Measurements from ENCODE around the gene ICAM2.

Gene ICAM2

GRCh38 chr17:64054304-64054703, 33.9 kb upstream of the ICAM2 start:
- WGBS = over 99% methylated on average over 18 of the region's 21 CpGs
- Histone ChIP-seq H3K27ac (ENCODE audit: low read length, poor library complexity, severe bottlenecking) (no peak overlapping the region), H3K18ac (ENCODE audit: low read depth in 1 of 2, low read length in 2 of 2) (no peak overlapping the region), H3K9me3 (ENCODE audit: control insufficient read depth, low read length) (no peaks in the 10 kb centered on the region), H2BK5ac (ENCODE audit: low read depth, low read length, poor library complexity, severe bottlenecking) (no peak overlapping the region), H2BK15ac (ENCODE audit: low read depth, poor library complexity, severe bottlenecking) (no peak overlapping the region), H3K4me1 (ENCODE audit: control insufficient read depth, insufficient read depth, low read depth, low read length) (no peaks in the 10 kb centered on the region), H4K8ac (ENCODE audit: low read length) (no peak overlapping the region), H3K4ac (ENCODE audit: low read depth in 1 of 2, low read length in 2 of 2) (no peak overlapping the region), H2AFZ (ENCODE audit: low read depth, low read length) (no peak overlapping the region), H3K27me3 (ENCODE audit: control insufficient read depth in 1 of 2, insufficient read depth in 1 of 2, low read length in 2 of 2) (no peaks in the 10 kb centered on the region), H4K91ac (ENCODE audit: low read length) (no peak overlapping the region), H3K4me2 (ENCODE audit: low read length, poor library complexity, severe bottlenecking) (no peak overlapping the region), H2BK120ac (ENCODE audit: low read depth, low read length) (no peak overlapping the region), H3K9ac (ENCODE audit: low read length) (no peak overlapping the region), H3K14ac (ENCODE audit: low read length in 2 of 2) (no peak overlapping the region), H3K23ac (ENCODE audit: low read length in 2 of 2) (no peak overlapping the region), H2BK12ac (ENCODE audit: low read length in 2 of 2) (no peak overlapping the region), H3K4me3 (ENCODE audit: insufficient read depth in 1 of 2, low read depth in 1 of 2, low read length in 2 of 2) (no peak overlapping the region), H2AK5ac (ENCODE audit: low read length, severe bottlenecking) (no peak overlapping the region), H3K79me1 (replicated peaks; ENCODE audit: low read length, poor library complexity, severe bottlenecking) (no peaks in the 10 kb centered on the region), H3K36me3 (ENCODE audit: control insufficient read depth in 1 of 2, insufficient read depth in 2 of 2, low read depth in 1 of 2, low read length in 2 of 2) (peaks cover 46 to 96% of the 10 kb centered on the region in 2 experiments)
- no peak for DNase-seq

- H2BK15ac ChIP-seq (ENCODE audit: low read depth, poor library complexity, severe bottlenecking) = no peak overlapping the region
- no peak overlapping the region for H3K27ac ChIP-seq (ENCODE audit: low read length, poor library complexity, severe bottlenecking)
- H4K8ac ChIP-seq (ENCODE audit: low read length) = no peak overlapping the region
- H3K4me1 ChIP-seq (ENCODE audit: control insufficient read depth, insufficient read depth, low read depth, low read length) = no peaks in the 10 kb centered on the region
- H2AFZ ChIP-seq (ENCODE audit: low read depth, low read length) = no peak overlapping the region
- no peak overlapping the region for H2AK5ac ChIP-seq (ENCODE audit: low read length, severe bottlenecking)
- H3K9ac ChIP-seq (ENCODE audit: low read length) = no peak overlapping the region
- no peak overlapping the region for H2BK120ac ChIP-seq (ENCODE audit: low read depth, low read length)
- no peak overlapping the region for H3K4me3 ChIP-seq (ENCODE audit: insufficient read depth in 1 of 2, low read depth in 1 of 2, low read length in 2 of 2)
- no peak overlapping the region for H3K18ac ChIP-seq (ENCODE audit: low read depth in 1 of 2, low read length in 2 of 2)
- H3K36me3 ChIP-seq (ENCODE audit: control insufficient read depth in 1 of 2, insufficient read depth in 2 of 2, low read depth in 1 of 2, low read length in 2 of 2) = peaks cover 50 to 97% of the 10 kb centered on the region in 2 experiments
- no peak overlapping the region for H2BK12ac ChIP-seq (ENCODE audit: low read length in 2 of 2)
- no peak for DNase-seq
- WGBS = 94% methylated on average over 10 of the region's 10 CpGs
- H3K9me3 ChIP-seq (ENCODE audit: control insufficient read depth, low read length) = no peaks in the 10 kb centered on the region
- no peak overlapping the region for H3K4me2 ChIP-seq (ENCODE audit: low read length, poor library complexity, severe bottlenecking)
- no peak overlapping the region for H3K23ac ChIP-seq (ENCODE audit: low read length in 2 of 2)
- H3K4ac ChIP-seq (ENCODE audit: low read depth in 1 of 2, low read length in 2 of 2) = no peak overlapping the region
- no peaks in the 10 kb centered on the region for H3K79me1 ChIP-seq (replicated peaks; ENCODE audit: low read length, poor library complexity, severe bottlenecking)
- H4K91ac ChIP-seq (ENCODE audit: low read length) = no peak overlapping the region
- H2BK5ac ChIP-seq (ENCODE audit: low read depth, low read length, poor library complexity, severe bottlenecking) = no peak overlapping the region
- H3K27me3 ChIP-seq (ENCODE audit: control insufficient read depth in 1 of 2, insufficient read depth in 1 of 2, low read length in 2 of 2) = no peaks in the 10 kb centered on the region
- H3K14ac ChIP-seq (ENCODE audit: low read length in 2 of 2) = no peak overlapping the region
These were observed 32.7 kb upstream of the ICAM2 start for GRCh38 chr17:64053101-64053500.

GRCh38 chr17:64051153-64051552, 30.7 kb upstream of the ICAM2 start:
- WGBS = 94% methylated on average over 1 of the region's 1 CpG
- H4K8ac ChIP-seq (ENCODE audit: low read length) = no peak overlapping the region
- H2BK120ac ChIP-seq (ENCODE audit: low read depth, low read length) = no peak overlapping the region
- no peaks in the 10 kb centered on the region for H3K27me3 ChIP-seq (ENCODE audit: control insufficient read depth in 1 of 2, insufficient read depth in 1 of 2, low read length in 2 of 2)
- no peak overlapping the region for H3K18ac ChIP-seq (ENCODE audit: low read depth in 1 of 2, low read length in 2 of 2)
- peaks cover 44 to 98% of the 10 kb centered on the region in 2 experiments for H3K36me3 ChIP-seq (ENCODE audit: control insufficient read depth in 1 of 2, insufficient read depth in 2 of 2, low read depth in 1 of 2, low read length in 2 of 2)
- no peak overlapping the region for H3K27ac ChIP-seq (ENCODE audit: low read length, poor library complexity, severe bottlenecking)
- no peak overlapping the region for H2AFZ ChIP-seq (ENCODE audit: low read depth, low read length)
- no peak overlapping the region for H2AK5ac ChIP-seq (ENCODE audit: low read length, severe bottlenecking)
- H2BK5ac ChIP-seq (ENCODE audit: low read depth, low read length, poor library complexity, severe bottlenecking) = no peak overlapping the region
- DNase-seq = no peak
- no peaks in the 10 kb centered on the region for H3K4me1 ChIP-seq (ENCODE audit: control insufficient read depth, insufficient read depth, low read depth, low read length)
- H3K23ac ChIP-seq (ENCODE audit: low read length in 2 of 2) = no peak overlapping the region
- H3K4me2 ChIP-seq (ENCODE audit: low read length, poor library complexity, severe bottlenecking) = no peak overlapping the region
- no peaks in the 10 kb centered on the region for H3K9me3 ChIP-seq (ENCODE audit: control insufficient read depth, low read length)
- no peak overlapping the region for H3K9ac ChIP-seq (ENCODE audit: low read length)
- no peak overlapping the region for H2BK15ac ChIP-seq (ENCODE audit: low read depth, poor library complexity, severe bottlenecking)
- H3K79me1 ChIP-seq (replicated peaks; ENCODE audit: low read length, poor library complexity, severe bottlenecking) = no peaks in the 10 kb centered on the region
- no peak overlapping the region for H3K4me3 ChIP-seq (ENCODE audit: insufficient read depth in 1 of 2, low read depth in 1 of 2, low read length in 2 of 2)
- H3K4ac ChIP-seq (ENCODE audit: low read depth in 1 of 2, low read length in 2 of 2) = no peak overlapping the region
- no peak overlapping the region for H3K14ac ChIP-seq (ENCODE audit: low read length in 2 of 2)
- H4K91ac ChIP-seq (ENCODE audit: low read length) = no peak overlapping the region
- no peak overlapping the region for H2BK12ac ChIP-seq (ENCODE audit: low read length in 2 of 2)

GRCh38 chr17:64048805-64049204, 28.4 kb upstream of the ICAM2 start:
- Histone ChIP-seq H3K4me3 (ENCODE audit: insufficient read depth in 1 of 2, low read depth in 1 of 2, low read length in 2 of 2) (no peak overlapping the region), H3K14ac (ENCODE audit: low read length in 2 of 2) (no peak overlapping the region), H3K4me2 (ENCODE audit: low read length, poor library complexity, severe bottlenecking) (no peak overlapping the region), H3K36me3 (ENCODE audit: control insufficient read depth in 1 of 2, insufficient read depth in 2 of 2, low read depth in 1 of 2, low read length in 2 of 2) (peaks cover 44 to 98% of the 10 kb centered on the region in 2 experiments), H3K27ac (ENCODE audit: low read length, poor library complexity, severe bottlenecking) (no peak overlapping the region), H2AFZ (ENCODE audit: low read depth, low read length) (no peak overlapping the region), H3K9ac (ENCODE audit: low read length) (no peak overlapping the region), H3K27me3 (ENCODE audit: control insufficient read depth in 1 of 2, insufficient read depth in 1 of 2, low read length in 2 of 2) (no peaks in the 10 kb centered on the region), H3K23ac (ENCODE audit: low read length in 2 of 2) (no peak overlapping the region), H3K9me3 (ENCODE audit: control insufficient read depth, low read length) (no peaks in the 10 kb centered on the region), H3K79me1 (replicated peaks; ENCODE audit: low read length, poor library complexity, severe bottlenecking) (no peaks in the 10 kb centered on the region), H3K4ac (ENCODE audit: low read depth in 1 of 2, low read length in 2 of 2) (no peak overlapping the region), H3K4me1 (ENCODE audit: control insufficient read depth, insufficient read depth, low read depth, low read length) (no peaks in the 10 kb centered on the region), H2BK15ac (ENCODE audit: low read depth, poor library complexity, severe bottlenecking) (no peak overlapping the region), H2AK5ac (ENCODE audit: low read length, severe bottlenecking) (no peak overlapping the region), H2BK12ac (ENCODE audit: low read length in 2 of 2) (no peak overlapping the region), H2BK120ac (ENCODE audit: low read depth, low read length) (no peak overlapping the region), H4K91ac (ENCODE audit: low read length) (no peak overlapping the region), H4K8ac (ENCODE audit: low read length) (no peak overlapping the region), H2BK5ac (ENCODE audit: low read depth, low read length, poor library complexity, severe bottlenecking) (no peak overlapping the region), H3K18ac (ENCODE audit: low read depth in 1 of 2, low read length in 2 of 2) (no peak overlapping the region)
- DNase-seq = no peak
- whole genome bisulfite sequencing = 94% methylated on average over 9 of the region's 9 CpGs

Measured in mesenchymal stem cell (in vitro differentiated cells and primary cell).